Astrocyte (in vitro differentiated cells and primary cell): Measurements from ENCODE around the gene USP35. TPM values are rescaled to one million over a fixed set of nuclear protein-coding genes. Genes with fewer than 3 reads are reported as not detected.

Source experiments
- DNase-seq: peaks from one replicate; pipeline ENCODE4 v3.0.0-alpha.2; 2010; ENCODE audit warnings: low read depth
- FAIRE-seq: peaks from 2 replicates; lab custom pipeline; 2011; peaks lifted over from hg19 to GRCh38; lab: Jason Lieb, UNC
- H2AFZ ChIP-seq: 2 replicates; pipeline ENCODE4 v1.6.0; 2012; ENCODE audit warnings: low read depth, low read length, inconsistent platforms
- H3K27ac ChIP-seq: 2 replicates; pipeline ENCODE4 v1.5.1; 2011; ENCODE audit warnings: low read depth, low read length, inconsistent platforms
- H3K27me3 ChIP-seq: 2 replicates; pipeline ENCODE4 v1.6.0; 2011; ENCODE audit warnings: low read length, inconsistent platforms; ENCODE audit not compliant: insufficient read depth
- H3K36me3 ChIP-seq: 2 replicates; pipeline ENCODE4 v1.5.1; 2011; ENCODE audit warnings: low read length, inconsistent platforms; ENCODE audit not compliant: insufficient read depth
- H3K4me1 ChIP-seq: 2 replicates; pipeline ENCODE4 v1.5.1; 2011; ENCODE audit warnings: low read length, inconsistent platforms; ENCODE audit not compliant: insufficient read depth
- H3K4me2 ChIP-seq: 2 replicates; pipeline ENCODE4 v1.6.0; 2012; ENCODE audit warnings: low read length, inconsistent platforms
- H3K4me3 ChIP-seq: 2 replicates; pipeline ENCODE4 v1.5.1; 2011; ENCODE audit warnings: low read depth, mild to moderate bottlenecking, low read length, inconsistent platforms; ENCODE audit not compliant: insufficient read depth
- H3K79me2 ChIP-seq: 2 replicates; pipeline ENCODE4 v1.6.0; 2012; ENCODE audit warnings: mild to moderate bottlenecking, low read length, inconsistent platforms; ENCODE audit not compliant: insufficient read depth
- H3K9ac ChIP-seq: 2 replicates; pipeline ENCODE4 v1.6.0; 2012; ENCODE audit warnings: mild to moderate bottlenecking, low read length, inconsistent platforms
- H3K9me3 ChIP-seq: 2 replicates; pipeline ENCODE4 v1.5.1; 2012; ENCODE audit warnings: low read depth, mild to moderate bottlenecking, low read length, inconsistent platforms; ENCODE audit not compliant: insufficient read depth
- H4K20me1 ChIP-seq: 2 replicates; pipeline ENCODE4 v1.6.0; 2012; ENCODE audit warnings: low read length, inconsistent platforms; ENCODE audit not compliant: insufficient read depth
- H3K27ac Mint-ChIP-seq: one replicate; pipeline ENCODE4 v1.8.0; 2021; ENCODE audit warnings: mild to moderate bottlenecking, mixed read lengths; ENCODE audit not compliant: unreplicated experiment
- H3K27me3 Mint-ChIP-seq: one replicate; pipeline ENCODE4 v1.8.0; 2021; ENCODE audit warnings: low read depth, mixed read lengths; ENCODE audit not compliant: unreplicated experiment
- H3K36me3 Mint-ChIP-seq: one replicate; pipeline ENCODE4 v1.8.0; 2021; ENCODE audit warnings: low read depth, mixed read lengths; ENCODE audit not compliant: unreplicated experiment
- H3K4me1 Mint-ChIP-seq: one replicate; pipeline ENCODE4 v1.8.0; 2021; ENCODE audit warnings: low read depth, mixed read lengths; ENCODE audit not compliant: unreplicated experiment
- H3K4me3 Mint-ChIP-seq: one replicate; pipeline ENCODE4 v1.8.0; 2021; ENCODE audit warnings: mild to moderate bottlenecking, moderate library complexity, mixed read lengths; ENCODE audit not compliant: unreplicated experiment
- H3K9me3 Mint-ChIP-seq: one replicate; pipeline ENCODE4 v1.8.0; 2021; ENCODE audit warnings: mild to moderate bottlenecking, mixed read lengths; ENCODE audit not compliant: unreplicated experiment
- EZH2 ChIP-seq: IDR thresholded peaks from 2 replicates; pipeline ENCODE4 v1.6.1; 2012; ENCODE audit warnings: mild to moderate bottlenecking, low read length, inconsistent platforms; ENCODE audit not compliant: insufficient read depth
- total RNA-seq: library from RNA; stranded (reverse); gene quantifications from 2 replicates; pipeline ENCODE4 v1.2.1, GENCODE V29; 2021
- TF ChIP-seq, protein P1 (sequence below): IDR thresholded peaks from 2 replicates; pipeline ENCODE4 v1.5.1; 2011; ENCODE audit warnings: low read depth, mild to moderate bottlenecking, inconsistent platforms, low read length, moderate library complexity; ENCODE audit not compliant: insufficient read depth

Gene USP35
- total RNA-seq, 1 donor from 2014 or later: 16.2 TPM

GRCh38 chr11:78217650-78218541, 29.2 kb downstream of the USP35 start:
- Mint-ChIP-seq H3K4me3 (peak overlapping the region; percentile 54), H3K27ac (peak overlapping the region; percentile 6), H3K9me3 (peaks cover 4% of the 10 kb centered on the region), H3K36me3 (peaks cover 37% of the 10 kb centered on the region), H3K4me1 (peaks cover 4% of the 10 kb centered on the region), H3K27me3 (no peaks in the 10 kb centered on the region)
- Histone ChIP-seq H3K36me3 (peaks cover 4% of the 10 kb centered on the region), H3K9me3 (no peaks in the 10 kb centered on the region), H2AFZ (no peak overlapping the region), H4K20me1 (peaks cover 11% of the 10 kb centered on the region), H3K9ac (no peak overlapping the region), H3K27ac (no peak overlapping the region), H3K4me1 (no peaks in the 10 kb centered on the region), H3K4me2 (no peak overlapping the region), H3K4me3 (no peak overlapping the region), H3K27me3 (no peaks in the 10 kb centered on the region), H3K79me2 (peaks cover 10% of the 10 kb centered on the region)
- DNase-seq: no peak
- TF ChIP-seq EZH2: no peak
- TF ChIP-seq, protein P1, sequence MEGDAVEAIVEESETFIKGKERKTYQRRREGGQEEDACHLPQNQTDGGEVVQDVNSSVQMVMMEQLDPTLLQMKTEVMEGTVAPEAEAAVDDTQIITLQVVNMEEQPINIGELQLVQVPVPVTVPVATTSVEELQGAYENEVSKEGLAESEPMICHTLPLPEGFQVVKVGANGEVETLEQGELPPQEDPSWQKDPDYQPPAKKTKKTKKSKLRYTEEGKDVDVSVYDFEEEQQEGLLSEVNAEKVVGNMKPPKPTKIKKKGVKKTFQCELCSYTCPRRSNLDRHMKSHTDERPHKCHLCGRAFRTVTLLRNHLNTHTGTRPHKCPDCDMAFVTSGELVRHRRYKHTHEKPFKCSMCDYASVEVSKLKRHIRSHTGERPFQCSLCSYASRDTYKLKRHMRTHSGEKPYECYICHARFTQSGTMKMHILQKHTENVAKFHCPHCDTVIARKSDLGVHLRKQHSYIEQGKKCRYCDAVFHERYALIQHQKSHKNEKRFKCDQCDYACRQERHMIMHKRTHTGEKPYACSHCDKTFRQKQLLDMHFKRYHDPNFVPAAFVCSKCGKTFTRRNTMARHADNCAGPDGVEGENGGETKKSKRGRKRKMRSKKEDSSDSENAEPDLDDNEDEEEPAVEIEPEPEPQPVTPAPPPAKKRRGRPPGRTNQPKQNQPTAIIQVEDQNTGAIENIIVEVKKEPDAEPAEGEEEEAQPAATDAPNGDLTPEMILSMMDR: no peak
- no peak for FAIRE-seq

GRCh38 chr11:78218707-78219492, 30.2 kb downstream of the USP35 start:
- DNase-seq: no peak
- Mint-ChIP-seq H3K27ac (no peak overlapping the region), H3K9me3 (peaks cover 4% of the 10 kb centered on the region), H3K4me1 (peaks cover 4% of the 10 kb centered on the region), H3K27me3 (no peaks in the 10 kb centered on the region), H3K4me3 (no peak overlapping the region), H3K36me3 (peaks cover 39% of the 10 kb centered on the region)
- peaks cover 4% of the 10 kb centered on the region for H3K36me3 ChIP-seq
- H3K4me2 ChIP-seq: no peak overlapping the region
- no peak for TF ChIP-seq EZH2
- TF ChIP-seq, protein P1: no peak
- no peak overlapping the region for H3K9ac ChIP-seq
- no peak overlapping the region for H3K4me3 ChIP-seq
- H4K20me1 ChIP-seq: peaks cover under 1% of the 10 kb centered on the region
- no peaks in the 10 kb centered on the region for H3K4me1 ChIP-seq
- no peaks in the 10 kb centered on the region for H3K27me3 ChIP-seq
- H3K79me2 ChIP-seq: no peaks in the 10 kb centered on the region
- H3K27ac ChIP-seq: no peak overlapping the region
- no peak for FAIRE-seq
- no peak overlapping the region for H2AFZ ChIP-seq
- no peaks in the 10 kb centered on the region for H3K9me3 ChIP-seq
